Neural cell (in vitro differentiated cells): ENCODE results near the gene TSPAN3. TPM values are rescaled to one million over a fixed set of nuclear protein-coding genes. Genes with fewer than 3 reads are reported as not detected.

Source experiments
- H2AFZ ChIP-seq: fragments of 200-600, 300-800 bp; sonication (generic), shearing (Covaris generic); 2 replicates; pipeline ENCODE4 v1.6.0; 2014; ENCODE audit warnings: low read depth, mild to moderate bottlenecking, antibody characterized with exemption, low read length, moderate library complexity
- H3F3A ChIP-seq: fragments of 200-600 bp; shearing (Covaris generic); 2 replicates; pipeline ENCODE4 v1.6.1; 2016; ENCODE audit warnings: mild to moderate bottlenecking, moderate library complexity, mixed read lengths, antibody characterized with exemption, low read length; ENCODE audit not compliant: insufficient read depth, poor library complexity, severe bottlenecking
- H3K27ac ChIP-seq: fragments of 200-600, 300-800 bp; sonication (generic), shearing (Covaris generic); 2 replicates; pipeline ENCODE4 v1.5.1; 2014; ENCODE audit warnings: mild to moderate bottlenecking, low read length, moderate library complexity
- H3K27me3 ChIP-seq: fragments of 300-800, 200-600 bp; sonication (generic), shearing (Covaris generic); 2 replicates; pipeline ENCODE4 v1.6.0; 2014; ENCODE audit warnings: mild to moderate bottlenecking, low read depth, low read length, moderate library complexity; ENCODE audit not compliant: insufficient read depth
- H3K36me3 ChIP-seq: fragments of 300-800, 200-600 bp; sonication (generic), shearing (Covaris generic); 2 replicates; pipeline ENCODE4 v1.5.1; 2014; ENCODE audit warnings: mild to moderate bottlenecking, antibody characterized with exemption, low read length, moderate library complexity; ENCODE audit not compliant: insufficient read depth
- H3K4me2 ChIP-seq: fragments of 300-800, 200-600 bp; sonication (generic), shearing (Covaris generic); 2 replicates; pipeline ENCODE4 v1.6.0; 2014; ENCODE audit warnings: mild to moderate bottlenecking, low read length
- H3K4me3 ChIP-seq: fragments of 300-800, 200-600 bp; sonication (generic), shearing (Covaris generic); 2 replicates; pipeline ENCODE4 v1.5.1; 2014; ENCODE audit warnings: mild to moderate bottlenecking, low read length, moderate library complexity
- H3K79me2 ChIP-seq: fragments of 200-600 bp; shearing (Covaris generic); replicated peaks from 2 replicates; pipeline ENCODE4 v1.6.0; 2014; ENCODE audit warnings: mild to moderate bottlenecking, low read length, moderate library complexity; ENCODE audit not compliant: insufficient read depth
- H3K9ac ChIP-seq: fragments of 300-800, 200-600 bp; sonication (generic), shearing (Covaris generic); 2 replicates; pipeline ENCODE4 v1.6.1; 2016; ENCODE audit warnings: mild to moderate bottlenecking, low read length, mixed read lengths
- H3K9me2 ChIP-seq: fragments of 200-600 bp; shearing (Covaris generic); 2 replicates; pipeline ENCODE4 v1.6.1; 2016; ENCODE audit warnings: mild to moderate bottlenecking, low read length, mixed read lengths; ENCODE audit not compliant: insufficient read depth
- H3K9me3 ChIP-seq: fragments of 200-600, 300-800 bp; sonication (generic), shearing (Covaris generic); 2 replicates; pipeline ENCODE4 v1.6.1; 2016; ENCODE audit warnings: mild to moderate bottlenecking, mixed run types, low read length, moderate library complexity, mixed read lengths
- H4K20me1 ChIP-seq: fragments of 200-600 bp; shearing (Covaris generic); 2 replicates; pipeline ENCODE4 v1.6.1; 2016; ENCODE audit warnings: mild to moderate bottlenecking, mixed run types; ENCODE audit not compliant: insufficient read depth
- CTCF ChIP-seq: fragments of 450-650 bp; IDR thresholded peaks from 2 replicates; pipeline ENCODE4 v1.5.1; 2014; ENCODE audit warnings: antibody characterized with exemption, mild to moderate bottlenecking, moderate library complexity; ENCODE audit not compliant: poor library complexity, severe bottlenecking
- EP300 ChIP-seq: fragments of 450-650 bp; conservative IDR thresholded peaks from 2 replicates; pipeline ENCODE4 v1.6.1; 2014; ENCODE audit warnings: antibody characterized with exemption, mild to moderate bottlenecking, moderate library complexity; ENCODE audit not compliant: poor library complexity, severe bottlenecking
- EZH2 ChIP-seq: fragments of 200-600, 300-800 bp; shearing (Covaris generic), sonication (generic); IDR thresholded peaks from 2 replicates; pipeline ENCODE4 v1.6.1; 2014; ENCODE audit warnings: antibody characterized with exemption, low read length, borderline replicate concordance, mild to moderate bottlenecking; ENCODE audit not compliant: insufficient read depth, poor library complexity, severe bottlenecking
- MXI1 ChIP-seq: fragments of 450-650 bp; conservative IDR thresholded peaks from 2 replicates; pipeline ENCODE4 v1.6.1; 2014; ENCODE audit warnings: antibody characterized with exemption, mild to moderate bottlenecking; ENCODE audit not compliant: poor library complexity, severe bottlenecking
- POLR2AphosphoS5 ChIP-seq: IDR thresholded peaks from 2 replicates; pipeline ENCODE4 v1.6.1; 2012
- RAD21 ChIP-seq: fragments of 450-650 bp; conservative IDR thresholded peaks from 2 replicates; pipeline ENCODE4 v1.6.1; 2014; ENCODE audit warnings: antibody characterized with exemption, mild to moderate bottlenecking, moderate library complexity
- SMC3 ChIP-seq: fragments of 450-650 bp; conservative IDR thresholded peaks from 2 replicates; pipeline ENCODE4 v1.6.1; 2014; ENCODE audit warnings: antibody characterized with exemption, mild to moderate bottlenecking, moderate library complexity; ENCODE audit not compliant: poor library complexity
- TAF1 ChIP-seq: IDR thresholded peaks from 2 replicates; pipeline ENCODE4 v1.6.1; 2012; ENCODE audit warnings: low read depth
- polyA plus RNA-seq: library from polyadenylated mRNA; depleted of rRNA; stranded (reverse); fragments of >200 nt; gene quantifications from 2 replicates; pipeline ENCODE4 v1.2.3, GENCODE V29; 2014
- TF ChIP-seq, protein P1 (sequence below): IDR thresholded peaks from 2 replicates; pipeline ENCODE4 v1.6.1; 2012; ENCODE audit warnings: borderline replicate concordance

The TSPAN3 gene
- polyA plus RNA-seq, 1 donor from 2014 or later = 815 TPM

DNA sequence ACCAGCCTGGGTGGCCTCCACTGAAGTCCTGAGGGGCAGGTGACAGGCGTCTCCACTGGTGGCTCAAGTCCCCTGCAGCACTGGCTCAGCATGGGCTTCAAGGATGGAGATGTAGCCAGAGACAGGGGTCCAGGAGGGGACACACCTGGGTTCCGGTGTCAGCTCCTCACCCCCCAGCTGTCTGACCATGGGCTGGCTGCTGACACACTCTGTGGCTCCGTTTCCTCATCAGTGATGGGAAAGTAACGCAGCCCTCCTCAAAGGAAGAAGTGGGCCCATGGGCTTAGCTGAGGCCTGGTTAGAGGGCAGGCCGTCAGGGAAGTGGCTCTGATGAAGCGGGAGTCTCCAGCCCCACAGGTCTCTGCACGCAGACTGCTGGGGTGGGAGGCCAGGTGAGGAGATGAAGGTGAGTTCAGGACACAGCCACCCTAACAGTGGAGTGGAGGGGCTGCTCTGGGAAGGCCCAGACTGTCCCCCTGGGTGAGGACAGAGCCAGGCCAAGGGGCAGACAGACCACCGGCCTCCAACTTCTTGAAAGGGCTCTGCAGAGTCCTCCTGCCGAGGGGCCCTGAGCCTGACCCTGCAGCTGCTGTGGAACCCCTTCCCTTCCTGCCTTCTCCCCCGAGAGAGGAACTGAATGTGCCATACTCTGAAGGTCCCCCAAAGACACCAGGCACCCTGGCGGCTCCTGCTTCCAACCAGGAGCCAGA, 52.0 kb downstream of the TSPAN3 start:
- no peak overlapping the region for H2AFZ ChIP-seq
- H3K36me3 ChIP-seq = no peaks in the 10 kb centered on the region
- H4K20me1 ChIP-seq = no peaks in the 10 kb centered on the region
- no peak overlapping the region for H3K27ac ChIP-seq
- no peak overlapping the region for H3K4me2 ChIP-seq
- no peaks in the 10 kb centered on the region for H3K79me2 ChIP-seq
- no peaks in the 10 kb centered on the region for H3K27me3 ChIP-seq
- H3K9ac ChIP-seq = no peak overlapping the region
- H3F3A ChIP-seq = no peaks in the 10 kb centered on the region
- no peak overlapping the region for H3K4me3 ChIP-seq
- H3K9me3 ChIP-seq = no peaks in the 10 kb centered on the region
- no peaks in the 10 kb centered on the region for H3K9me2 ChIP-seq
- no peak for TF ChIP-seq MXI1
- TF ChIP-seq RAD21 = no peak
- no peak for TF ChIP-seq TAF1
- TF ChIP-seq, protein P1, sequence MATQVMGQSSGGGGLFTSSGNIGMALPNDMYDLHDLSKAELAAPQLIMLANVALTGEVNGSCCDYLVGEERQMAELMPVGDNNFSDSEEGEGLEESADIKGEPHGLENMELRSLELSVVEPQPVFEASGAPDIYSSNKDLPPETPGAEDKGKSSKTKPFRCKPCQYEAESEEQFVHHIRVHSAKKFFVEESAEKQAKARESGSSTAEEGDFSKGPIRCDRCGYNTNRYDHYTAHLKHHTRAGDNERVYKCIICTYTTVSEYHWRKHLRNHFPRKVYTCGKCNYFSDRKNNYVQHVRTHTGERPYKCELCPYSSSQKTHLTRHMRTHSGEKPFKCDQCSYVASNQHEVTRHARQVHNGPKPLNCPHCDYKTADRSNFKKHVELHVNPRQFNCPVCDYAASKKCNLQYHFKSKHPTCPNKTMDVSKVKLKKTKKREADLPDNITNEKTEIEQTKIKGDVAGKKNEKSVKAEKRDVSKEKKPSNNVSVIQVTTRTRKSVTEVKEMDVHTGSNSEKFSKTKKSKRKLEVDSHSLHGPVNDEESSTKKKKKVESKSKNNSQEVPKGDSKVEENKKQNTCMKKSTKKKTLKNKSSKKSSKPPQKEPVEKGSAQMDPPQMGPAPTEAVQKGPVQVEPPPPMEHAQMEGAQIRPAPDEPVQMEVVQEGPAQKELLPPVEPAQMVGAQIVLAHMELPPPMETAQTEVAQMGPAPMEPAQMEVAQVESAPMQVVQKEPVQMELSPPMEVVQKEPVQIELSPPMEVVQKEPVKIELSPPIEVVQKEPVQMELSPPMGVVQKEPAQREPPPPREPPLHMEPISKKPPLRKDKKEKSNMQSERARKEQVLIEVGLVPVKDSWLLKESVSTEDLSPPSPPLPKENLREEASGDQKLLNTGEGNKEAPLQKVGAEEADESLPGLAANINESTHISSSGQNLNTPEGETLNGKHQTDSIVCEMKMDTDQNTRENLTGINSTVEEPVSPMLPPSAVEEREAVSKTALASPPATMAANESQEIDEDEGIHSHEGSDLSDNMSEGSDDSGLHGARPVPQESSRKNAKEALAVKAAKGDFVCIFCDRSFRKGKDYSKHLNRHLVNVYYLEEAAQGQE = no peak
- TF ChIP-seq SMC3 = no peak
- no peak for TF ChIP-seq EP300
- TF ChIP-seq EZH2 = no peak
- no peak for TF ChIP-seq CTCF
- no peak for TF ChIP-seq POLR2AphosphoS5

- Histone ChIP-seq H3K9me2 (no peaks in the 10 kb centered on the region), H3K79me2 (no peaks in the 10 kb centered on the region), H3K4me3 (no peak overlapping the region), H3F3A (no peaks in the 10 kb centered on the region), H4K20me1 (no peaks in the 10 kb centered on the region), H3K4me2 (no peak overlapping the region), H3K27me3 (no peaks in the 10 kb centered on the region), H3K9ac (no peak overlapping the region), H2AFZ (no peak overlapping the region), H3K27ac (no peak overlapping the region), H3K9me3 (no peaks in the 10 kb centered on the region), H3K36me3 (no peaks in the 10 kb centered on the region)
- no peak for TF ChIP-seq RAD21
- no peak for TF ChIP-seq SMC3
- no peak for TF ChIP-seq EZH2
- TF ChIP-seq, protein P1 = no peak
- TF ChIP-seq POLR2AphosphoS5 = no peak
- no peak for TF ChIP-seq MXI1
- no peak for TF ChIP-seq EP300
- TF ChIP-seq TAF1 = no peak
- no peak for TF ChIP-seq CTCF
Observed at GRCh38 chr15:77017761-77018720, 52.9 kb downstream of the TSPAN3 start.
